Thymus (tissue), 11 donors: ENCODE data around the gene PDK4. TPM values are rescaled to one million over a fixed set of nuclear protein-coding genes. Genes with fewer than 3 reads are reported as not detected.
A peak's percentile ranks its signal among the peaks of the same experiment; 100 is the strongest.

ENCODE experiments used
- DNase-seq, 9 donors: peaks; one replicate each; pipeline ENCODE4 v3.0.0-alpha.2; 2013; ENCODE audit warnings: low spot score in 9 of 9, low read depth in 6 of 9, missing footprints in 1 of 9
- H3K27ac ChIP-seq, 2 donors: one replicate each; pipeline ENCODE4 v1.5.1; 2013; ENCODE audit warnings: control low read depth in 1 of 2, low read depth in 1 of 2, low read length in 1 of 2, mild to moderate bottlenecking in 1 of 2, moderate library complexity in 1 of 2
- H3K27me3 ChIP-seq, 2 donors: one replicate each; pipeline ENCODE4 v1.5.1; 2013; ENCODE audit warnings: low read length in 1 of 2; ENCODE audit not compliant: control insufficient read depth in 2 of 2, insufficient read depth in 1 of 2
- H3K36me3 ChIP-seq, 2 donors: one replicate each; pipeline ENCODE4 v1.5.1; 2013; ENCODE audit warnings: low read length in 1 of 2, mild to moderate bottlenecking in 1 of 2, moderate library complexity in 1 of 2; ENCODE audit not compliant: control insufficient read depth in 2 of 2, insufficient read depth in 2 of 2
- H3K4me1 ChIP-seq, 2 donors: one replicate each; pipeline ENCODE4 v1.5.1; 2013; ENCODE audit warnings: low read length in 2 of 2; ENCODE audit not compliant: control insufficient read depth in 2 of 2, insufficient read depth in 2 of 2
- H3K4me3 ChIP-seq, 2 donors: one replicate each; pipeline ENCODE4 v1.5.1; 2013; ENCODE audit warnings: low read length in 2 of 2, control low read depth in 1 of 2, mild to moderate bottlenecking in 1 of 2
- H3K9me3 ChIP-seq, 2 donors: one replicate each; pipeline ENCODE4 v1.5.1; 2013; ENCODE audit warnings: low read length in 1 of 2, mild to moderate bottlenecking in 1 of 2; ENCODE audit not compliant: control insufficient read depth in 2 of 2, insufficient read depth in 1 of 2
- WGBS: extraction: QIAGEN DNeasy Blood & Tissue Kit; methylation state at CpG from one replicate; pipeline ENCODE4 v1.1.7; 2013; 5-methylcytosine and 5-hydroxymethylcytosine counted together
- polyA plus RNA-seq: library from polyadenylated mRNA; stranded (reverse); fragments of 200-250 nt; gene quantifications from one replicate; pipeline ENCODE4 v1.2.3, GENCODE V29; 2013
- total RNA-seq: library from RNA; stranded (reverse); fragments of 120-200 nt; gene quantifications from one replicate; pipeline ENCODE4 v1.2.4, GENCODE V29; 2013
- donor health status: healthy.

Gene PDK4
- total and polyA plus RNA-seq, 2 donors: 4.6 to 153 TPM

- Histone ChIP-seq H3K4me1 (no peaks in the 10 kb centered on the region), H3K4me3 (no peak overlapping the region), H3K9me3 (no peaks in the 10 kb centered on the region), H3K27me3 (no peaks in the 10 kb centered on the region), H3K27ac (no peak overlapping the region), H3K36me3 (no peaks in the 10 kb centered on the region)
- WGBS: 97% methylated on average over 3 of the region's 3 CpGs
- no peak for DNase-seq
Observed at GRCh38 chr7:95622859-95623258, 26.5 kb upstream of the PDK4 start.

GRCh38 chr7:95622001-95622549, 25.8 kb upstream of the PDK4 start:
- no peaks in the 10 kb centered on the region for H3K9me3 ChIP-seq
- H3K27me3 ChIP-seq: no peaks in the 10 kb centered on the region
- no peak for DNase-seq
- no peaks in the 10 kb centered on the region for H3K36me3 ChIP-seq
- no peaks in the 10 kb centered on the region for H3K4me1 ChIP-seq
- H3K4me3 ChIP-seq: no peak overlapping the region
- no peak overlapping the region for H3K27ac ChIP-seq

- no peak overlapping the region for H3K4me3 ChIP-seq
- no peak overlapping the region for H3K27ac ChIP-seq
- WGBS: 97% methylated on average over 1 of the region's 1 CpG
- H3K36me3 ChIP-seq: no peaks in the 10 kb centered on the region
- H3K9me3 ChIP-seq: no peaks in the 10 kb centered on the region
- H3K4me1 ChIP-seq: no peaks in the 10 kb centered on the region
- no peak for DNase-seq
- H3K27me3 ChIP-seq: no peaks in the 10 kb centered on the region
Observed at GRCh38 chr7:95621404-95621803, 25.1 kb upstream of the PDK4 start.

GRCh38 chr7:95620631-95621030, 24.3 kb upstream of the PDK4 start:
- Histone ChIP-seq H3K4me3 (no peak overlapping the region), H3K4me1 (no peaks in the 10 kb centered on the region), H3K27me3 (no peaks in the 10 kb centered on the region), H3K36me3 (no peaks in the 10 kb centered on the region), H3K9me3 (no peaks in the 10 kb centered on the region), H3K27ac (no peak overlapping the region)
- WGBS: 97% methylated on average over 3 of the region's 3 CpGs
- DNase-seq: no peak

- no peak overlapping the region for H3K27ac ChIP-seq
- WGBS: 90% methylated on average over 1 of the region's 1 CpG
- DNase-seq: no peak
- no peaks in the 10 kb centered on the region for H3K9me3 ChIP-seq
- no peak overlapping the region for H3K4me3 ChIP-seq
- no peaks in the 10 kb centered on the region for H3K4me1 ChIP-seq
- no peaks in the 10 kb centered on the region for H3K36me3 ChIP-seq
- no peaks in the 10 kb centered on the region for H3K27me3 ChIP-seq
Observed at GRCh38 chr7:95619921-95620320, 23.6 kb upstream of the PDK4 start.

GRCh38 chr7:95619517-95619916, 23.2 kb upstream of the PDK4 start:
- Histone ChIP-seq H3K27me3 (no peaks in the 10 kb centered on the region), H3K9me3 (no peaks in the 10 kb centered on the region), H3K27ac (no peak overlapping the region), H3K36me3 (no peaks in the 10 kb centered on the region), H3K4me3 (no peak overlapping the region), H3K4me1 (no peaks in the 10 kb centered on the region)
- no peak for DNase-seq
- WGBS: 95% methylated on average over 2 of the region's 2 CpGs

GRCh38 chr7:95614442-95614940, 18.2 kb upstream of the PDK4 start:
- Histone ChIP-seq H3K4me1 (no peaks in the 10 kb centered on the region), H3K27ac (no peak overlapping the region), H3K4me3 (no peak overlapping the region), H3K36me3 (no peaks in the 10 kb centered on the region), H3K9me3 (no peaks in the 10 kb centered on the region), H3K27me3 (no peaks in the 10 kb centered on the region)
- DNase-seq: no peak
- 97% methylated on average over 1 of the region's 1 CpG for WGBS

GRCh38 chr7:95611224-95611623, 14.9 kb upstream of the PDK4 start:
- no peaks in the 10 kb centered on the region for H3K9me3 ChIP-seq
- no peak overlapping the region for H3K27ac ChIP-seq
- WGBS: 78% methylated on average over 2 of the region's 2 CpGs
- H3K36me3 ChIP-seq: no peaks in the 10 kb centered on the region
- no peak for DNase-seq
- peaks cover 0 to 3% of the 10 kb centered on the region in 2 donors for H3K4me1 ChIP-seq
- H3K27me3 ChIP-seq: no peaks in the 10 kb centered on the region
- no peak overlapping the region for H3K4me3 ChIP-seq

GRCh38 chr7:95609277-95609971, 13.1 kb upstream of the PDK4 start:
- no peak for DNase-seq
- Histone ChIP-seq H3K36me3 (no peaks in the 10 kb centered on the region), H3K4me1 (peaks cover 0 to 3% of the 10 kb centered on the region in 2 donors), H3K4me3 (no peak overlapping the region), H3K9me3 (peaks cover 0 to 3% of the 10 kb centered on the region in 2 donors), H3K27ac (peak overlapping the region; percentile 37 to 52), H3K27me3 (no peaks in the 10 kb centered on the region)
- 20% methylated on average over 4 of the region's 4 CpGs for WGBS
